22Rv1 (cell line): Measurements from ENCODE around the gene DNTTIP2.
"Not testable (repeated sequence)": the region's sequence is repeated elsewhere in the genome, so short reads cannot be mapped to it uniquely, and the experiment has no call there.

Source experiments
- ZFX ChIP-seq: fragments of 450-650 bp; IDR thresholded peaks from 2 replicates; pipeline ENCODE4 v1.6.1; 2017; ENCODE audit warnings: antibody characterized with exemption, borderline replicate concordance
- TF ChIP-seq, protein P1 (sequence below): fragments of 450-650 bp; IDR thresholded peaks from 2 replicates; pipeline ENCODE4 v1.5.1; 2017; ENCODE audit warnings: mild to moderate bottlenecking

DNA sequence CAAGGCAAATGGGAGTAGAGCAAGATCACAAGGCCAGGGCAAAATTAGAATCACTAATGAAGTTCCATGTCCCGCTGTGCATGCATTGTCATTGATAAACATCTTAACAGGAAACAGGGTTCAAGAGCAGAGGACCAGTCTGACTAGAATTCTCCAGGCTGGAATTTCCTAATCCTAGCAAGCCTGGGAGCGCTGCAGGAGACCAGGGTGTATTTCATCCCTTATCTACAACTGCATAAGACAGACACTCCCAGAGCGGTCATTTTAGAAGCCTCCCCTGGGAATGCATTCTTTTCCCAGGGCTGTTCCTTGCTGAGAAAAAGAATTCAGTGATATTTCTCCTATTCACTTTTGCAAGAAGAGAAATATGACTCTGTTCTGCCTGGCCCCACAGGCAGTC lies 45.7 kb downstream of the DNTTIP2 start:
- TF ChIP-seq, protein P1, sequence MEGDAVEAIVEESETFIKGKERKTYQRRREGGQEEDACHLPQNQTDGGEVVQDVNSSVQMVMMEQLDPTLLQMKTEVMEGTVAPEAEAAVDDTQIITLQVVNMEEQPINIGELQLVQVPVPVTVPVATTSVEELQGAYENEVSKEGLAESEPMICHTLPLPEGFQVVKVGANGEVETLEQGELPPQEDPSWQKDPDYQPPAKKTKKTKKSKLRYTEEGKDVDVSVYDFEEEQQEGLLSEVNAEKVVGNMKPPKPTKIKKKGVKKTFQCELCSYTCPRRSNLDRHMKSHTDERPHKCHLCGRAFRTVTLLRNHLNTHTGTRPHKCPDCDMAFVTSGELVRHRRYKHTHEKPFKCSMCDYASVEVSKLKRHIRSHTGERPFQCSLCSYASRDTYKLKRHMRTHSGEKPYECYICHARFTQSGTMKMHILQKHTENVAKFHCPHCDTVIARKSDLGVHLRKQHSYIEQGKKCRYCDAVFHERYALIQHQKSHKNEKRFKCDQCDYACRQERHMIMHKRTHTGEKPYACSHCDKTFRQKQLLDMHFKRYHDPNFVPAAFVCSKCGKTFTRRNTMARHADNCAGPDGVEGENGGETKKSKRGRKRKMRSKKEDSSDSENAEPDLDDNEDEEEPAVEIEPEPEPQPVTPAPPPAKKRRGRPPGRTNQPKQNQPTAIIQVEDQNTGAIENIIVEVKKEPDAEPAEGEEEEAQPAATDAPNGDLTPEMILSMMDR = not testable (repeated sequence)
- not testable (repeated sequence) for TF ChIP-seq ZFX
